BJ (cell line): ENCODE measurements around the gene OPCML. TPM values are rescaled to one million over a fixed set of nuclear protein-coding genes. Genes with fewer than 3 reads are reported as not detected.

Source experiments
- CTCF ChIA-PET: fragments of 350-600 bp; formaldehyde crosslinking; extraction: SDS; loops from one replicate; lab custom pipeline; 2021; ENCODE audit warnings: antibody characterized with exemption, inconsistent platforms; lab: Yijun Ruan, JAX
- POLR2A ChIA-PET: fragments of 300-600 bp; sonication (Branson Sonifier 250); formaldehyde crosslinking; extraction: SDS; loops from one replicate; lab custom pipeline; 2021; ENCODE audit warnings: antibody characterized with exemption; lab: Charles Lee
- DNase-seq: peaks from one replicate; pipeline ENCODE4 v3.0.0-alpha.2; 2011; ENCODE audit warnings: low read depth
- H3K27me3 ChIP-seq: 2 replicates; pipeline ENCODE4 v1.6.0; 2011; ENCODE audit warnings: low read length; ENCODE audit not compliant: control insufficient read depth, insufficient read depth
- H3K36me3 ChIP-seq: 2 replicates; pipeline ENCODE4 v1.5.1; 2011; ENCODE audit warnings: low read length; ENCODE audit not compliant: control insufficient read depth, insufficient read depth
- H3K4me3 ChIP-seq: 2 replicates; pipeline ENCODE4 v1.5.1; 2011; ENCODE audit warnings: low read depth, mild to moderate bottlenecking, control low read depth, low read length
- CTCF ChIP-seq: IDR thresholded peaks from 2 replicates; pipeline ENCODE4 v1.5.1; 2011; ENCODE audit warnings: low read depth, mild to moderate bottlenecking, control low read depth, inconsistent platforms, low read length, moderate library complexity; ENCODE audit not compliant: insufficient read depth
- polyA plus RNA-seq: library from polyadenylated mRNA; depleted of rRNA; stranded (reverse); fragments of >200 nt; gene quantifications from 2 replicates; pipeline ENCODE4 v1.2.3, GENCODE V29; 2011

Gene OPCML
- polyA plus RNA-seq, 1 experiment: 2.0 TPM

DNA sequence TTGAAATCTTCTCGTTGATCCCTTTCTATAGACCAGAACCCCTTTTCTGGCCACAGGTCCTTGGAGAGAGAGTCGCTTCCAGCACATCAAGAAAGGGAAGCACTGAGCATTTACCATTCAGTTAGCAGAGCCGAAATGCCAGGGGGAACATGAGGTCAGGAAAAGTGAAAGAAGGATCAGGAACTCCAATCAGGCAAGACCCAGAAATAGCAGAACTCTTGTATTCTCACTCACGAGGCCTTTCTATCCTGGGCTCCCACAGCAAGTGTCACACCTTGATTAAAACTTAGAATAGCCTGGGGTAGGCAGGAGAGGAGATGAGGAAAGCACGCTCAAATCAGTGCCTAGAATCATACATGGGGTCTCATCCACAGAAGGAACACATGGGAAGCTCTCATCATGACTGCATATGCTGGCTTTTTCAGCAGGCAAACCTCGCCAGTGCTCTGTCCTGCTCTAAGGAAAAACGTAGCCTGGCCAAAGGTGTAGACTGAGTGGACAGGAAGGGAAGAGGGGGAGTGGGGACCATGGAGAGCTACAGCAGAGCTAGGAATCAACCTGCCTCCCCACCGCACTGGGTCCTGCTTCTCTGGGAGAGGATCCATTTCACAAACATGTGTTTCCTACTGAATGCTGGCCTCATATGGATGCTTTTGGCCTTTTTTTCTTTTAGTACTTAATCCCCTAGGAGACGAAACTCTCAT lies 40.5 kb downstream of the OPCML start:
- ChIA-PET POLR2A (no interaction called here), CTCF (no interaction called here)
- no peak for DNase-seq
- no peaks in the 10 kb centered on the region for H3K36me3 ChIP-seq
- TF ChIP-seq CTCF: no peak
- no peaks in the 10 kb centered on the region for H3K27me3 ChIP-seq
- no peak overlapping the region for H3K4me3 ChIP-seq

- POLR2A ChIA-PET: no interaction called here
Observed at GRCh38 chr11:133480722-133481121, 51.6 kb downstream of the OPCML start.

DNA sequence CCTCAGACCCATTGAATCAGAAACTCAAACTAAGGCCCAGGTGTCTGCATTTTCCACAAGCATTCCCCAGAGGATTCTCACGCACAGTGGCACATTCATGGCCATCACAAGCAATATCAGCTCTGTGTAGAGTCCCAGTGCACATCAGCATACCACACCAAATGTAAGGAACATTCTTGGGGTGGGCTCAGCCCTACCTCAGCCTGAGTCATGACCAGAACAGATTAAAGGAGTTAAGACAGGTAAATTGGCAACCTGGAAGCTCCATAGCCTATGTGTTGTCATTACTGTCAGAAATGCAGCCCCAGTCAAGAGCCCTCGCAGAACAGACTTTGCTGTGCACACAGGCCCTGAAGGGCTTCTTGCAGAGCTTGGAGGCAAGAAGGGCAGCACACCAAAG lies 53.1 kb downstream of the OPCML start:
- Histone ChIP-seq H3K27me3 (no peaks in the 10 kb centered on the region), H3K4me3 (no peak overlapping the region), H3K36me3 (no peaks in the 10 kb centered on the region)
- TF ChIP-seq CTCF: no peak
- ChIA-PET POLR2A (no interaction called here), CTCF (no interaction called here)
- no peak for DNase-seq

More at GRCh38 chr11:133480722-133481121, 51.6 kb downstream of the OPCML start:
- CTCF ChIA-PET: interaction anchor here (0.6 kb wide), 1 partner anchor 1060 kb away, joined by 3 read pairs; no protein-coding TSS in a partner anchor
- DNase-seq: no peak
- Histone ChIP-seq H3K36me3 (no peaks in the 10 kb centered on the region), H3K4me3 (no peak overlapping the region), H3K27me3 (no peaks in the 10 kb centered on the region)
- no peak for TF ChIP-seq CTCF

DNA sequence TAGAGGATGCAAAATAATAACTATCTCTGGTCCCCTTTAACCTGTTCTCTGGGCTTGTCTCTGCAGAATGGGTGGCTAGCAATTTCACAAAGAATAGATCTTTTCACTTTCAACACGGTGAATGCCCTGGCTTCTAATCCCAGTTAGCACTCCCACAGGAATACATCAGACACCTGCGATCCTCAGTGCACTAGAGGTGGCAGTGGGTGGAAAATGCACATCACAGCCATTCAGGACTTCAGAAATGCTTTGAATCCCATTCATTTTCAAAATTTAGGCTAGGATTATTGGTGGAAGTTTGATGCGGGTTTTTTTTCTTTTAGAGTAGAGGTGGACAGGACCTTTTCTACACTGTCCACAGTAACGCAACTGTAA lies 55.1 kb downstream of the OPCML start:
- no peaks in the 10 kb centered on the region for H3K36me3 ChIP-seq
- H3K4me3 ChIP-seq: no peak overlapping the region
- POLR2A ChIA-PET: no interaction called here
- no peaks in the 10 kb centered on the region for H3K27me3 ChIP-seq
- CTCF ChIA-PET: no interaction called here
- TF ChIP-seq CTCF: no peak
- DNase-seq: no peak

GRCh38 chr11:133476570-133477250 lies 55.6 kb downstream of the OPCML start:
- no peak overlapping the region for H3K4me3 ChIP-seq
- no peaks in the 10 kb centered on the region for H3K36me3 ChIP-seq
- no peaks in the 10 kb centered on the region for H3K27me3 ChIP-seq
- CTCF ChIA-PET: no interaction called here
- POLR2A ChIA-PET: no interaction called here
- DNase-seq: no peak
- TF ChIP-seq CTCF: no peak
